SK-N-SH (cell line): ENCODE measurements around the gene NAV2. TPM values are rescaled to one million over a fixed set of nuclear protein-coding genes. Genes with fewer than 3 reads are reported as not detected.
A peak's percentile ranks its signal among the peaks of the same experiment; 100 is the strongest.

Experiments
- CTCF ChIA-PET: fragments of 300-600, 350-600 bp; formaldehyde crosslinking; extraction: SDS; loops from one replicate; lab custom pipeline; 2021; lab: Yijun Ruan, JAX
- POLR2A ChIA-PET: fragments of 350-600 bp; sonication (Branson Sonifier 250); formaldehyde crosslinking; extraction: SDS; loops from one replicate; lab custom pipeline; 2020; ENCODE audit warnings: antibody characterized with exemption, inconsistent platforms; lab: Yijun Ruan, JAX
- DNase-seq: peaks from one replicate; pipeline ENCODE4 v3.0.0; 2012
- H2AFZ ChIP-seq: fragments of 200-600 bp; sonication (generic); 2 replicates; pipeline ENCODE4 v1.8.1; 2016; ENCODE audit warnings: antibody characterized with exemption, mild to moderate bottlenecking, low read depth
- H3F3A ChIP-seq: fragments of 200-600 bp; sonication (generic); replicated peaks from 2 replicates; pipeline ENCODE3; 2016; ENCODE audit warnings: antibody characterized with exemption, mild to moderate bottlenecking; ENCODE audit not compliant: insufficient read depth
- H3K27ac ChIP-seq, 2 experiments: fragments of 200-500 bp in 1 of 2; fragments of 200-600 bp in 1 of 2; sonication (Bioruptor generic) in 1 of 2; sonication (generic), shearing (Covaris generic) in 1 of 2; 2 replicates each; pipeline versions ENCODE4 v1.5.1 to v1.6.1; 2014 to 2016; ENCODE audit warnings: low read depth in 2 of 2, inconsistent platforms in 1 of 2, low read length in 1 of 2, mild to moderate bottlenecking in 1 of 2, mixed read lengths in 1 of 2
- H3K27me3 ChIP-seq: fragments of 200-600 bp; sonication (generic), shearing (Covaris generic); 2 replicates; pipeline ENCODE4 v1.6.1; 2016; ENCODE audit warnings: mixed run types; ENCODE audit not compliant: insufficient read depth
- H3K36me3 ChIP-seq, 2 experiments: fragments of 200-500 bp in 1 of 2; fragments of 200-600 bp in 1 of 2; sonication (Bioruptor generic) in 1 of 2; sonication (generic) in 1 of 2; replicated peaks in 1 of 2; 2 replicates each; pipeline versions ENCODE3 to v1.5.1; 2014 to 2016; ENCODE audit warnings: low read length in 1 of 2, mild to moderate bottlenecking in 1 of 2; ENCODE audit not compliant: insufficient read depth in 2 of 2, control insufficient read depth in 1 of 2
- H3K4me1 ChIP-seq, 2 experiments: fragments of 200-500 bp in 1 of 2; fragments of 200-600 bp in 1 of 2; sonication (Bioruptor generic) in 1 of 2; sonication (generic), shearing (Covaris generic) in 1 of 2; 2 replicates each; pipeline versions ENCODE4 v1.5.1 to v1.6.1; 2014 to 2016; ENCODE audit warnings: low read depth in 1 of 2, low read length in 1 of 2, mixed run types in 1 of 2; ENCODE audit not compliant: insufficient read depth in 2 of 2, control insufficient read depth in 1 of 2
- H3K4me2 ChIP-seq: fragments of 200-600 bp; sonication (generic), shearing (Covaris generic); 2 replicates; pipeline ENCODE4 v1.6.1; 2017; ENCODE audit warnings: mixed run types
- H3K4me3 ChIP-seq, 2 experiments: fragments of 200-500 bp in 1 of 2; fragments of 200-600 bp in 1 of 2; sonication (Bioruptor generic) in 1 of 2; sonication (generic), shearing (Covaris generic) in 1 of 2; 2 replicates each; pipeline versions ENCODE4 v1.5.1 to v1.8.1; 2014 to 2016; ENCODE audit warnings: low read depth in 2 of 2, inconsistent platforms in 1 of 2, low read length in 1 of 2, mild to moderate bottlenecking in 1 of 2, mixed read lengths in 1 of 2, moderate library complexity in 1 of 2
- H3K79me2 ChIP-seq: fragments of 200-600 bp; sonication (generic); 2 replicates; pipeline ENCODE4 v1.8.1; 2017; ENCODE audit warnings: mild to moderate bottlenecking; ENCODE audit not compliant: insufficient read depth
- H3K9ac ChIP-seq: fragments of 200-600 bp; sonication (generic); 2 replicates; pipeline ENCODE4 v1.6.1; 2017; ENCODE audit warnings: mixed run types
- H3K9me2 ChIP-seq: fragments of 200-600 bp; sonication (generic); 2 replicates; pipeline ENCODE4 v1.6.1; 2017; ENCODE audit warnings: mixed run types
- H3K9me3 ChIP-seq: fragments of 200-600 bp; sonication (generic); 2 replicates; pipeline ENCODE4 v1.6.1; 2017; ENCODE audit warnings: mixed run types, mild to moderate bottlenecking, moderate library complexity
- H4K20me1 ChIP-seq: fragments of 200-600 bp; sonication (generic); 2 replicates; pipeline ENCODE4 v1.6.1; 2017; ENCODE audit warnings: mild to moderate bottlenecking, mixed run types; ENCODE audit not compliant: insufficient read depth
- CHD2 ChIP-seq: fragments of 150-350 bp; IDR thresholded peaks from 2 replicates; pipeline ENCODE4 v1.6.1; 2018; ENCODE audit warnings: low read length; ENCODE audit not compliant: partially characterized antibody
- ELF1 ChIP-seq: IDR thresholded peaks from 2 replicates; pipeline ENCODE4 v1.4.0; 2012
- FOXM1 ChIP-seq: IDR thresholded peaks from 2 replicates; pipeline ENCODE4 v1.4.0; 2012; ENCODE audit warnings: low read depth, mild to moderate bottlenecking
- GABPA ChIP-seq: IDR thresholded peaks from 2 replicates; pipeline ENCODE4 v1.4.0; 2012; ENCODE audit warnings: low read depth, mild to moderate bottlenecking
- GATA2 ChIP-seq: sonication (generic); formaldehyde crosslinking; IDR thresholded peaks from 2 replicates; pipeline ENCODE4 v1.5.0; 2020; ENCODE audit warnings: mild to moderate bottlenecking, missing genetic modification reagents
- JUND ChIP-seq: IDR thresholded peaks from 2 replicates; pipeline ENCODE4 v1.4.0; 2012
- NFIC ChIP-seq: IDR thresholded peaks from 2 replicates; pipeline ENCODE4 v1.4.0; 2012; ENCODE audit warnings: borderline replicate concordance
- NRF1 ChIP-seq: IDR thresholded peaks from 2 replicates; pipeline ENCODE4 v1.6.1; 2012; ENCODE audit warnings: low read depth, mild to moderate bottlenecking, low read length
- POLR2AphosphoS5 ChIP-seq: IDR thresholded peaks from 2 replicates; pipeline ENCODE4 v1.6.1; 2012; ENCODE audit warnings: low read depth, low read length
- RAD21 ChIP-seq: IDR thresholded peaks from 2 replicates; pipeline ENCODE4 v1.6.1; 2012; ENCODE audit warnings: mild to moderate bottlenecking, low read length
- RCOR1 ChIP-seq: fragments of 150-350 bp; IDR thresholded peaks from 2 replicates; pipeline ENCODE4 v1.6.1; 2017; ENCODE audit warnings: antibody characterized with exemption, low read length
- RFX5 ChIP-seq: IDR thresholded peaks from 2 replicates; pipeline ENCODE4 v1.6.1; 2012; ENCODE audit warnings: mild to moderate bottlenecking, improper control_type of control experiment, low read length
- RXRA ChIP-seq: IDR thresholded peaks from 2 replicates; pipeline ENCODE4 v1.4.0; 2012; ENCODE audit warnings: low read depth, mild to moderate bottlenecking, borderline replicate concordance
- SMC3 ChIP-seq: IDR thresholded peaks from 2 replicates; pipeline ENCODE4 v1.6.1; 2012; ENCODE audit warnings: low read depth, low read length, improper control_type of control experiment
- TAF1 ChIP-seq: IDR thresholded peaks from 2 replicates; pipeline ENCODE4 v1.6.1; 2012; ENCODE audit warnings: low read depth, mild to moderate bottlenecking, low read length, moderate library complexity, borderline replicate concordance
- TCF12 ChIP-seq: IDR thresholded peaks from 2 replicates; pipeline ENCODE4 v1.4.0; 2012
- YY1 ChIP-seq: IDR thresholded peaks from 2 replicates; pipeline ENCODE4 v1.4.0; 2012; ENCODE audit warnings: low read depth, mild to moderate bottlenecking
- WGBS: methylation state at CpG from one replicate; pipeline ENCODE4 v1.1.6; 2017; ENCODE audit warnings: low lambda C conversion rate; 5-methylcytosine and 5-hydroxymethylcytosine counted together
- polyA plus RNA-seq, 3 experiments: library from polyadenylated mRNA; depleted of rRNA; stranded (reverse); fragments of >200 nt; gene quantifications; 2 replicates each; pipeline ENCODE4 v1.2.3, GENCODE V29; 2012
- TF ChIP-seq, protein P1 (sequence below): IDR thresholded peaks from 2 replicates; pipeline ENCODE4 v1.4.0; 2012; ENCODE audit warnings: low read depth, borderline replicate concordance
- TF ChIP-seq, protein P2 (sequence below): IDR thresholded peaks from 2 replicates; pipeline ENCODE4; 2012
- TF ChIP-seq, protein P3 (sequence below): fragments of 150-350 bp; IDR thresholded peaks from 2 replicates; pipeline ENCODE4 v1.6.1; 2017; ENCODE audit warnings: antibody characterized with exemption, low read length, low read depth, borderline replicate concordance
- TF ChIP-seq, protein P4 (sequence below): fragments of 150-350 bp; IDR thresholded peaks from 2 replicates; pipeline ENCODE4 v1.6.1; 2016; ENCODE audit warnings: mild to moderate bottlenecking, low read depth, low read length

NAV2 gene
- polyA plus RNA-seq, 1 of the 3 experiments (the other 2 are of a cell fraction) = 26.2 TPM

DNA sequence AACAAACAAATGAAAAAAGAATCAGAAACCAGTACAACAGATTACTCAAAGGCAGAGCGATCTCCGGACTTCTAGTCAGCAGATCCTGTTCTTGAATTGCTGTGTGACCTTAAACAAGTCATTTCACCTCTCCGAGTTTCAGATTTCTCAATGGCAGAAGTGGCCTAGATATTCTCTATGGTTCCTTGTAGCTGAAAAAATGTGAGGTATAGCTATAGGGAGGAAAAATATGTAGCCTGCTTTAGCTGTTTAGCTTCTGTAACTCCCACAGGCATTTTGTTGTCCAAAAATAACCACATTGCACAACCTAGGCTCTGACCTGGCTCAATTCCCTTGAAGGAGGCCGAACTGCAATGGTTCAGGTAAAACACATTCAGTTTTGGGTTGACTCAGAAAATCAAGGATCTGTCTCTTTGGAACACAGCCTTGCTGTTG lies 347.0 kb downstream of the NAV2 start:
- Histone ChIP-seq H3K9ac (no peak overlapping the region), H3K4me2 (no peak overlapping the region), H3K4me3 (no peak overlapping the region), H4K20me1 (no peaks in the 10 kb centered on the region), H3K36me3 (peaks cover 89 to 98% of the 10 kb centered on the region in 2 experiments), H3K9me2 (no peaks in the 10 kb centered on the region), H3K4me1 (peaks cover 15 to 36% of the 10 kb centered on the region in 2 experiments; a peak in 2 of 4 replicates), H3K9me3 (no peaks in the 10 kb centered on the region), H3F3A (peaks cover 31% of the 10 kb centered on the region), H3K27me3 (no peaks in the 10 kb centered on the region), H3K79me2 (peaks cover 12% of the 10 kb centered on the region), H2AFZ (no peak overlapping the region), H3K27ac (peak overlapping the region in 1 of 2 experiments; percentile 63; a peak in 3 of 4 replicates)
- POLR2A ChIA-PET = no interaction called here
- WGBS = 94% methylated on average over 4 of the region's 4 CpGs
- CTCF ChIA-PET = interaction anchor here (1.3 to 1.4 kb wide), 2 partner anchors 10 to 17 kb away, joined by 3 to 4 read pairs; no protein-coding TSS in a partner anchor
- TF ChIP-seq ELF1 (no peak), RXRA (no peak), GABPA (no peak), SMC3 (no peak), POLR2AphosphoS5 (no peak), FOXM1 (no peak), GATA2 (CRISPR knock-in tag) (no peak), JUND (no peak), TAF1 (no peak), RFX5 (no peak), CHD2 (no peak), NRF1 (no peak), YY1 (no peak), RCOR1 (no peak)
- TF ChIP-seq, protein P1, sequence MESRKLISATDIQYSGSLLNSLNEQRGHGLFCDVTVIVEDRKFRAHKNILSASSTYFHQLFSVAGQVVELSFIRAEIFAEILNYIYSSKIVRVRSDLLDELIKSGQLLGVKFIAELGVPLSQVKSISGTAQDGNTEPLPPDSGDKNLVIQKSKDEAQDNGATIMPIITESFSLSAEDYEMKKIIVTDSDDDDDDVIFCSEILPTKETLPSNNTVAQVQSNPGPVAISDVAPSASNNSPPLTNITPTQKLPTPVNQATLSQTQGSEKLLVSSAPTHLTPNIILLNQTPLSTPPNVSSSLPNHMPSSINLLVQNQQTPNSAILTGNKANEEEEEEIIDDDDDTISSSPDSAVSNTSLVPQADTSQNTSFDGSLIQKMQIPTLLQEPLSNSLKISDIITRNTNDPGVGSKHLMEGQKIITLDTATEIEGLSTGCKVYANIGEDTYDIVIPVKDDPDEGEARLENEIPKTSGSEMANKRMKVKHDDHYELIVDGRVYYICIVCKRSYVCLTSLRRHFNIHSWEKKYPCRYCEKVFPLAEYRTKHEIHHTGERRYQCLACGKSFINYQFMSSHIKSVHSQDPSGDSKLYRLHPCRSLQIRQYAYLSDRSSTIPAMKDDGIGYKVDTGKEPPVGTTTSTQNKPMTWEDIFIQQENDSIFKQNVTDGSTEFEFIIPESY = no peak
- TF ChIP-seq, protein P2, sequence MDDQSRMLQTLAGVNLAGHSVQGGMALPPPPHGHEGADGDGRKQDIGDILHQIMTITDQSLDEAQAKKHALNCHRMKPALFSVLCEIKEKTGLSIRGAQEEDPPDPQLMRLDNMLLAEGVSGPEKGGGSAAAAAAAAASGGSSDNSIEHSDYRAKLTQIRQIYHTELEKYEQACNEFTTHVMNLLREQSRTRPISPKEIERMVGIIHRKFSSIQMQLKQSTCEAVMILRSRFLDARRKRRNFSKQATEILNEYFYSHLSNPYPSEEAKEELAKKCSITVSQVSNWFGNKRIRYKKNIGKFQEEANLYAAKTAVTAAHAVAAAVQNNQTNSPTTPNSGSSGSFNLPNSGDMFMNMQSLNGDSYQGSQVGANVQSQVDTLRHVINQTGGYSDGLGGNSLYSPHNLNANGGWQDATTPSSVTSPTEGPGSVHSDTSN = no peak
- DNase-seq = no peak

DNA sequence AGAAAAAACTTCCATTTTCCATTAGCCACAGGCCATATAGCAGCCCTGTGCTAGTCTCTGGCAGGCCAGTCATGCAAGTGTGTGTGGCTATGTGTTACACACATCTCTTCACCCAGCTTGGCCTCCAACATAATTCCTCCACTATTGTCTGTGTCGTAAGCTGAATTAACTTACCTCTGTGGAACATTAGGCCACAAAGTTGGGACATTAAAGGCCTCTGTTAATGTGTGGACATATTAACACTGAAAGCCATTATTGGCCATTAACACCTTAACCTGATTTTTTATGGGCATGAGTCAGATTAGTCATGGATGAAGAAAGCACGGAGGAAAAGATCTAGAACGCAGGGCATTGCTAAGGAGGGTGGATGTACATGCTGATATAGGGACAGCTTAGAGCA lies 347.5 kb downstream of the NAV2 start:
- H3F3A ChIP-seq = peaks cover 31% of the 10 kb centered on the region
- H3K27me3 ChIP-seq = no peaks in the 10 kb centered on the region
- no peak overlapping the region for H3K4me2 ChIP-seq
- TF ChIP-seq, protein P1 = no peak
- TF ChIP-seq RFX5 (no peak), NFIC (no peak), RXRA (no peak), JUND (no peak), NRF1 (no peak), RAD21 (no peak), CHD2 (no peak), TCF12 (no peak)
- TF ChIP-seq, protein P3, sequence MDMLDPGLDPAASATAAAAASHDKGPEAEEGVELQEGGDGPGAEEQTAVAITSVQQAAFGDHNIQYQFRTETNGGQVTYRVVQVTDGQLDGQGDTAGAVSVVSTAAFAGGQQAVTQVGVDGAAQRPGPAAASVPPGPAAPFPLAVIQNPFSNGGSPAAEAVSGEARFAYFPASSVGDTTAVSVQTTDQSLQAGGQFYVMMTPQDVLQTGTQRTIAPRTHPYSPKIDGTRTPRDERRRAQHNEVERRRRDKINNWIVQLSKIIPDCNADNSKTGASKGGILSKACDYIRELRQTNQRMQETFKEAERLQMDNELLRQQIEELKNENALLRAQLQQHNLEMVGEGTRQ = no peak
- TF ChIP-seq, protein P4, sequence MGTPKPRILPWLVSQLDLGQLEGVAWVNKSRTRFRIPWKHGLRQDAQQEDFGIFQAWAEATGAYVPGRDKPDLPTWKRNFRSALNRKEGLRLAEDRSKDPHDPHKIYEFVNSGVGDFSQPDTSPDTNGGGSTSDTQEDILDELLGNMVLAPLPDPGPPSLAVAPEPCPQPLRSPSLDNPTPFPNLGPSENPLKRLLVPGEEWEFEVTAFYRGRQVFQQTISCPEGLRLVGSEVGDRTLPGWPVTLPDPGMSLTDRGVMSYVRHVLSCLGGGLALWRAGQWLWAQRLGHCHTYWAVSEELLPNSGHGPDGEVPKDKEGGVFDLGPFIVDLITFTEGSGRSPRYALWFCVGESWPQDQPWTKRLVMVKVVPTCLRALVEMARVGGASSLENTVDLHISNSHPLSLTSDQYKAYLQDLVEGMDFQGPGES = no peak
- TF ChIP-seq, all 33 proteins: peak for 0
- Histone ChIP-seq H4K20me1 (no peaks in the 10 kb centered on the region), H3K36me3 (peaks cover 89 to 98% of the 10 kb centered on the region in 2 experiments), H3K27ac (no peak overlapping the region; a peak in 1 of 4 replicates), H3K9ac (no peak overlapping the region), H3K79me2 (peaks cover 15% of the 10 kb centered on the region), H3K4me1 (peaks cover 15 to 30% of the 10 kb centered on the region in 2 experiments; a peak in 2 of 4 replicates), H3K9me2 (no peaks in the 10 kb centered on the region), H3K4me3 (no peak overlapping the region), H3K9me3 (no peaks in the 10 kb centered on the region), H2AFZ (no peak overlapping the region)
- CTCF ChIA-PET = interaction anchor here (1.4 kb wide), 1 partner anchor 16 kb away, joined by 4 read pairs; no protein-coding TSS in a partner anchor
- WGBS = 97% methylated on average over 3 of the region's 3 CpGs
- no peak for DNase-seq
- POLR2A ChIA-PET = no interaction called here
